Body of pancreas (tissue), 4 donors: ENCODE measurements around the gene TFEC. TPM values are rescaled to one million over a fixed set of nuclear protein-coding genes. Genes with fewer than 3 reads are reported as not detected.
"Not testable (repeated sequence)": the region's sequence is repeated elsewhere in the genome, so short reads cannot be mapped to it uniquely, and the experiment has no call there.

Source experiments
- ATAC-seq: fragments of 150-250 bp; one replicate; pipeline ENCODE4 v1.9.1; 2016
- DNase-seq, 4 donors: peaks; one replicate each; pipeline ENCODE4 v3.0.0-alpha.2; 2019
- H3K27ac ChIP-seq, 4 donors: fragments of 200-600 bp; sonication (generic); 1 replicate in 3 of 4; 2 replicates in 1 of 4; pipeline versions ENCODE4 v1.5.1 to v1.6.1; 2016 to 2019; ENCODE audit warnings: mild to moderate bottlenecking in 1 of 4, mixed read lengths in 1 of 4, moderate library complexity in 1 of 4
- H3K27me3 ChIP-seq, 2 donors: fragments of 200-600 bp; sonication (generic); one replicate each; pipeline ENCODE4 v1.6.0; 2016; ENCODE audit warnings: mild to moderate bottlenecking in 1 of 2
- H3K36me3 ChIP-seq, 2 donors: fragments of 200-600 bp; sonication (generic); replicated peaks in 1 of 2; 2 replicates each; pipeline ENCODE4 v1.5.1; 2016; ENCODE audit warnings: low read depth in 2 of 2; ENCODE audit not compliant: insufficient read depth in 1 of 2
- H3K4me1 ChIP-seq: fragments of 200-600 bp; sonication (generic); one replicate; pipeline ENCODE4 v1.6.0; 2016
- H3K4me3 ChIP-seq, 2 donors: fragments of 200-600 bp; sonication (generic); 1 replicate in 1 of 2; 2 replicates in 1 of 2; pipeline ENCODE4 v1.5.1; 2016 to 2019
- H3K9me3 ChIP-seq, 3 donors: fragments of 200-600 bp; sonication (generic); 1 replicate in 2 of 3; 2 replicates in 1 of 3; pipeline ENCODE4 v1.5.1; 2016
- POLR2A ChIP-seq, 3 donors: fragments of 450-650 bp; IDR thresholded peaks; one replicate each; pipeline ENCODE4 v1.6.1; 2016; ENCODE audit warnings: antibody characterized with exemption in 3 of 3, mild to moderate bottlenecking in 2 of 3
- WGBS, 2 donors: methylation state at CpG; one replicate each; pipeline ENCODE4 v1.1.5; 2017; 5-methylcytosine and 5-hydroxymethylcytosine counted together
- intact Hi-C: fragments of 100-400 bp; cut with DNase I; formaldehyde crosslinking; loops from one replicate; pipeline ENCODE4 v1.15.1; 2023
- total RNA-seq, 2 donors: library from RNA; depleted of rRNA; stranded (reverse); fragments of >200 nt; gene quantifications; one replicate each; pipeline ENCODE4 v1.1.0, GENCODE V29; 2016
- TF ChIP-seq, protein P1 (sequence below), 7 experiments: fragments of 450-650 bp in 4 of 7; fragments of 200-600 bp in 3 of 7; sonication (generic) in 3 of 7; IDR thresholded peaks; one replicate each; pipeline ENCODE4 v1.5.1; 2016 to 2019; ENCODE audit warnings: antibody characterized with exemption in 7 of 7

The TFEC gene
- total RNA-seq, 2 donors from 2014 or later, result 0.33 to 2.3 TPM

GRCh38 chr7:115932880-115933279 is 97.7 kb downstream of the TFEC start:
- 27 to 29% methylated on average over 2 of the region's 2 CpGs for WGBS, 2 donors
- no peak overlapping the region for H3K4me3 ChIP-seq
- no peaks in the 10 kb centered on the region for H3K36me3 ChIP-seq
- ATAC-seq (no peak), DNase-seq (no peak)
- no peaks in the 10 kb centered on the region for H3K27me3 ChIP-seq
- no peak overlapping the region for H3K27ac ChIP-seq
- intact Hi-C loops, result no loop called here
- H3K9me3 ChIP-seq, result no peaks in the 10 kb centered on the region
- TF ChIP-seq, protein P1, sequence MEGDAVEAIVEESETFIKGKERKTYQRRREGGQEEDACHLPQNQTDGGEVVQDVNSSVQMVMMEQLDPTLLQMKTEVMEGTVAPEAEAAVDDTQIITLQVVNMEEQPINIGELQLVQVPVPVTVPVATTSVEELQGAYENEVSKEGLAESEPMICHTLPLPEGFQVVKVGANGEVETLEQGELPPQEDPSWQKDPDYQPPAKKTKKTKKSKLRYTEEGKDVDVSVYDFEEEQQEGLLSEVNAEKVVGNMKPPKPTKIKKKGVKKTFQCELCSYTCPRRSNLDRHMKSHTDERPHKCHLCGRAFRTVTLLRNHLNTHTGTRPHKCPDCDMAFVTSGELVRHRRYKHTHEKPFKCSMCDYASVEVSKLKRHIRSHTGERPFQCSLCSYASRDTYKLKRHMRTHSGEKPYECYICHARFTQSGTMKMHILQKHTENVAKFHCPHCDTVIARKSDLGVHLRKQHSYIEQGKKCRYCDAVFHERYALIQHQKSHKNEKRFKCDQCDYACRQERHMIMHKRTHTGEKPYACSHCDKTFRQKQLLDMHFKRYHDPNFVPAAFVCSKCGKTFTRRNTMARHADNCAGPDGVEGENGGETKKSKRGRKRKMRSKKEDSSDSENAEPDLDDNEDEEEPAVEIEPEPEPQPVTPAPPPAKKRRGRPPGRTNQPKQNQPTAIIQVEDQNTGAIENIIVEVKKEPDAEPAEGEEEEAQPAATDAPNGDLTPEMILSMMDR (IDR thresholded peaks at IDR 0.05), result no peak
- no peak for TF ChIP-seq POLR2A (IDR thresholded peaks at IDR 0.05)
- H3K4me1 ChIP-seq, result no peaks in the 10 kb centered on the region

DNA sequence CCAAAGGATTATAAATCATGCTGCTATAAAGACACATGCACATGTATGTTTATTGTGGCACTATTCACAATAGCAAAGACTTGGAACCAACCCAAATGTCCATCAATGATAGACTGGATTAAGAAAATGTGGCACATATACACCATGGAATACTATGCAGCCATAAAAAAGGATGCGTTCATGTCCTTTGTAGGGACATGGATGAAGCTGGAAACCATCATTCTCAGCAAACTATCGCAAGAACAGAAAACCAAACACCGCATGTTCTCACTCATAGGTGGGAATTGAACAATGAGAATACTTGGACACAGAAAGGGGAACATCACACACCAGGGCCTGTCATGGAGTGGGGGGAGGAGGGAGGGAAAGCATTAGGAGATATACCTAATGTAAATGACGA is 100.4 kb downstream of the TFEC start:
- H3K9me3 ChIP-seq, H3K36me3 ChIP-seq, H3K27ac ChIP-seq, intact Hi-C loops, H3K4me3 ChIP-seq, DNase-seq, ATAC-seq, H3K4me1 ChIP-seq, H3K27me3 ChIP-seq: not testable (repeated sequence)
- 88 to 90% methylated on average over 4 of the region's 4 CpGs for WGBS, 2 donors

DNA sequence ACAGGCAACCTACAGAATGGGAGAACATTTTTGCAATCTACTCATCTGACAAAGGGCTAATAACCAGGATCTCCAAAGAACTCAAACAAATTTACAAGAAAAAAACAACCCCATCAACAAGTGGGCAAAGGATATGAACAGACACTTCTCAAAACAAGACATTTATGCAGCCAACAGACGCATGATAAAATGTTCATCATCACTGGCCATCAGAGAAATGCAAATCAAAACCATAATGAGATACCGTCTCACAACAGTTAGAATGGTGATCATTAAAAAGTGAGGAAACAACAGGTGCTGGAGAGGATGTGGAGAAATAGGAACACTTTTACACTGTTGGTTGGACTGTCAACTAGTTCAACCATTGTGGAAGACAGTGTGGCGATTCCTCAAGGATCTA is 100.8 kb downstream of the TFEC start:
- H3K36me3 ChIP-seq, DNase-seq, H3K27ac ChIP-seq, H3K4me1 ChIP-seq, ATAC-seq, H3K9me3 ChIP-seq, H3K4me3 ChIP-seq, intact Hi-C loops, H3K27me3 ChIP-seq: not testable (repeated sequence)
- WGBS, 2 donors, result 78 to 96% methylated on average over 3 of the region's 3 CpGs

DNA sequence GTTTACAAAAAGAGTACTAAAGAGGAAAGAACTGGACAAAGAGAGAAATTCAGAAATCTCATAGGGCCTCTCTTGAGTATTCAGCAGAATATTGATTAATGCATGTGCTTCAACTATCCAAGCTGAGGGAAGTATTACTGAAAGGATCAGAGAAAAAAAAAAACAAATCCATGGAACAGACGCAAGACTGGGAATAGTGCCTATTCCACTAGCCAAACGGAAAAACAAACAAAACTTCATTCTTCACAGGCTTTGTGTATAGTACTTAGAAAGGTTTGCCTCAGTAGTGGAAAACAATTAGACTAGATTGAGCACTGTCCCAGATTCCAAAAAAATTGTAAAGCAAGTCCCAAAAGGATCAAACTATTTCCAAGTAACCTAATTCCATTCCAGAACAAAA is 106.2 kb downstream of the TFEC start:
- DNase-seq (peak in 1 of 4 donors; percentile 3), ATAC-seq (peak; percentile 55)
- no peaks in the 10 kb centered on the region for H3K9me3 ChIP-seq
- no peaks in the 10 kb centered on the region for H3K36me3 ChIP-seq
- H3K4me1 ChIP-seq, result peaks cover 12% of the 10 kb centered on the region
- H3K27ac ChIP-seq, result peak overlapping the region in 1 of 4 donors; percentile 21
- intact Hi-C loops, result no loop called here
- 5 to 9% methylated on average over 2 of the region's 2 CpGs for WGBS, 2 donors
- no peaks in the 10 kb centered on the region for H3K27me3 ChIP-seq
- TF ChIP-seq, protein P1 (IDR thresholded peaks at IDR 0.05), result no peak
- TF ChIP-seq POLR2A (IDR thresholded peaks at IDR 0.05), result no peak
- H3K4me3 ChIP-seq, result no peak overlapping the region

DNA sequence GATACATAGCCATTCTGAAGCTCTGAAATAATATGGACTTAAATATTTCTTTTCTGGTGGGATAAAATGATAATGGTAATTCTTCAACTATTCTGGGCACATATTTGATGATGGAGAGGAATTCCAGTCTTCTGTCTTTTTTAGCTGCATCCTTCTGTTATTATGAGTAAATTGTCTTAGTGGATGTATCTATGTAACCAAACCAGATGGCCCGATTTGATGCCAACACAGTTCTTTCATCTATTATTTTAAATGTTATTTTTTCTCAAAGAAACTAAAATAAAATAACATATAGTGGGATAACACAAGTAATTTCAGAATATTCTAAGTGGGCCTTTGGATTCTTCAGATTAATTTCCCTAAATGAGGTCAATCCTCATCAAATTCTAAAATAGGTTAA is 110.2 kb downstream of the TFEC start:
- TF ChIP-seq, protein P1 (IDR thresholded peaks at IDR 0.05), result no peak
- TF ChIP-seq POLR2A (IDR thresholded peaks at IDR 0.05), result no peak
- intact Hi-C loops, result no loop called here
- Histone ChIP-seq H3K27me3 (no peaks in the 10 kb centered on the region), H3K9me3 (no peaks in the 10 kb centered on the region), H3K27ac (no peak overlapping the region), H3K36me3 (no peaks in the 10 kb centered on the region), H3K4me3 (no peak overlapping the region), H3K4me1 (peaks cover 12% of the 10 kb centered on the region)
- DNase-seq, result no peak
- ATAC-seq, result no peak
- 79 to 87% methylated on average over 1 of the region's 1 CpG for WGBS, 2 donors

DNA sequence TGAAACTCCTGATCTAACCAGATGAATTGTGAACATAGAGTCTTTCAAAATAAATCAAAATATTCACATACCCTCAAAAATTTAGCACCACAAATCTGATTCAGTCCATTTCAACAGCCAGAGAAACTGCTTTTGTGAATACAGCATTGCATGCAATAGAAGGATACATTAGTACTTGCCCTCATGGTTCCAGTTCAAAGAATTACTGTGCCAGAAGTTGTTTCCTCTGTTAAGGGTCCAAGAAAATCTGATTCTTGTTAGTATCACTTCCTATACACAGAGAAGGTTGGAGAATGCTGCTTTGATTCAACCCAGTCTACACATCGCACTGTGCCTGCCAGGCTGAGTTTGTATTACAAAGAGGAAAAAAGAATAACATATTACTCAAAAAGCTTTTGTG is 115.6 kb downstream of the TFEC start:
- no peak for ATAC-seq
- Histone ChIP-seq H3K27ac (no peak overlapping the region), H3K36me3 (no peaks in the 10 kb centered on the region), H3K4me1 (no peaks in the 10 kb centered on the region), H3K9me3 (no peaks in the 10 kb centered on the region), H3K27me3 (no peaks in the 10 kb centered on the region), H3K4me3 (no peak overlapping the region)
- TF ChIP-seq, protein P1 (IDR thresholded peaks at IDR 0.05), result no peak
- TF ChIP-seq POLR2A (IDR thresholded peaks at IDR 0.05), result no peak
- 89 to 93% methylated on average over 1 of the region's 1 CpG for WGBS, 2 donors
- no peak for DNase-seq
- intact Hi-C loops, result no loop called here
